Measurements from ENCODE around the gene CACNA2D1. TPM values are rescaled to one million over a fixed set of nuclear protein-coding genes. Genes with fewer than 3 reads are reported as not detected.

CACNA2D1 gene
- total RNA-seq, 1 experiment from 2014 or later, result 0.27 TPM

GRCh38 chr7:82173400-82174021, 270.1 kb downstream of the CACNA2D1 start:
- H3K4me2 ChIP-seq (ENCODE audit: low read length), result no peak overlapping the region
- no peak overlapping the region for H3K4me3 ChIP-seq (replicated peaks in 1 of 2; ENCODE audit: low read depth in 1 of 2, low read length in 2 of 2)
- no peaks in the 10 kb centered on the region for H4K20me1 ChIP-seq (ENCODE audit: insufficient read depth)
- ATAC-seq, result no peak
- no peaks in the 10 kb centered on the region for H3K36me3 ChIP-seq (ENCODE audit: control insufficient read depth in 1 of 2, insufficient read depth in 2 of 2, low read length in 2 of 2)
- no peaks in the 10 kb centered on the region for H3K9me2 ChIP-seq (ENCODE audit: insufficient read depth)
- RAD21 ChIA-PET (ENCODE audit: low non-redundant PET in 1 of 2, low total read pairs in 2 of 2, uncharacterized antibody in 2 of 2, unreplicated experiment in 2 of 2), result no interaction called here
- H3K79me2 ChIP-seq (ENCODE audit: insufficient read depth, low read length), result no peaks in the 10 kb centered on the region
- no peak overlapping the region for H2AFZ ChIP-seq (ENCODE audit: low read depth, low read length, poor library complexity, severe bottlenecking)
- TF ChIP-seq CTCF (IDR thresholded peaks at IDR 0.05 in 2 of 3, conservative IDR thresholded peaks at IDR 0.05 in 1 of 3; ENCODE audit: borderline replicate concordance in 1 of 3, insufficient read depth in 1 of 3, low read depth in 2 of 3, low read length in 2 of 3) (no peak), POLR2AphosphoS5 (IDR thresholded peaks at IDR 0.05; ENCODE audit: low read depth, low read length) (no peak), RAD21 (IDR thresholded peaks at IDR 0.05; ENCODE audit: low read depth) (peak; percentile 7; the same call in 1 of the 2 replicates), ATF3 (IDR thresholded peaks at IDR 0.05) (no peak), SIN3A (IDR thresholded peaks at IDR 0.05; ENCODE audit: low read depth) (no peak)
- POLR2A ChIA-PET, result no interaction called here
- no peaks in the 10 kb centered on the region for H3K27me3 ChIP-seq (ENCODE audit: insufficient read depth, low read length)
- CTCF ChIA-PET, result no interaction called here
- no peak for DNase-seq (ENCODE audit: low read depth, low spot score)
- no TSS peak for BruUV-seq (replicated peaks)
- H3K27ac ChIP-seq (ENCODE audit: low read depth, low read length), result no peak overlapping the region
- H3K9ac ChIP-seq (ENCODE audit: low read length), result no peak overlapping the region
- no peaks in the 10 kb centered on the region for H3K4me1 ChIP-seq (ENCODE audit: control insufficient read depth in 1 of 2, insufficient read depth in 2 of 2, low read length in 2 of 2)
- intact Hi-C loops (cut with micrococcal nuclease), result loop anchor here (5.0 kb wide), 1 partner anchor 554 kb away; no protein-coding TSS in a partner anchor
- no peaks in the 10 kb centered on the region for H3K9me3 ChIP-seq (ENCODE audit: control insufficient read depth in 1 of 2, insufficient read depth in 1 of 2, low read depth in 1 of 2, low read length in 2 of 2)

GRCh38 chr7:82172881-82173280, 270.7 kb downstream of the CACNA2D1 start:
- Histone ChIP-seq H3K36me3 (ENCODE audit: control insufficient read depth in 1 of 2, insufficient read depth in 2 of 2, low read length in 2 of 2) (no peaks in the 10 kb centered on the region), H3K4me2 (ENCODE audit: low read length) (no peak overlapping the region), H3K27me3 (ENCODE audit: insufficient read depth, low read length) (no peaks in the 10 kb centered on the region), H4K20me1 (ENCODE audit: insufficient read depth) (no peaks in the 10 kb centered on the region), H3K4me3 (replicated peaks in 1 of 2; ENCODE audit: low read depth in 1 of 2, low read length in 2 of 2) (no peak overlapping the region), H3K9ac (ENCODE audit: low read length) (no peak overlapping the region), H3K79me2 (ENCODE audit: insufficient read depth, low read length) (no peaks in the 10 kb centered on the region), H3K4me1 (ENCODE audit: control insufficient read depth in 1 of 2, insufficient read depth in 2 of 2, low read length in 2 of 2) (no peaks in the 10 kb centered on the region), H3K9me3 (ENCODE audit: control insufficient read depth in 1 of 2, insufficient read depth in 1 of 2, low read depth in 1 of 2, low read length in 2 of 2) (no peaks in the 10 kb centered on the region), H2AFZ (ENCODE audit: low read depth, low read length, poor library complexity, severe bottlenecking) (no peak overlapping the region), H3K27ac (ENCODE audit: low read depth, low read length) (no peak overlapping the region), H3K9me2 (ENCODE audit: insufficient read depth) (no peaks in the 10 kb centered on the region)
- no TSS peak for BruUV-seq (replicated peaks)
- intact Hi-C loops (cut with micrococcal nuclease), result loop anchor here (5.0 kb wide), 1 partner anchor 554 kb away; no protein-coding TSS in a partner anchor
- CTCF ChIA-PET, result no interaction called here
- DNase-seq (ENCODE audit: low read depth, low spot score), result no peak
- POLR2A ChIA-PET, result no interaction called here
- ATAC-seq, result no peak
- RAD21 ChIA-PET (ENCODE audit: low non-redundant PET in 1 of 2, low total read pairs in 2 of 2, uncharacterized antibody in 2 of 2, unreplicated experiment in 2 of 2), result no interaction called here
- TF ChIP-seq MAX (IDR thresholded peaks at IDR 0.05), result no peak
- no peak for TF ChIP-seq CTCF (IDR thresholded peaks at IDR 0.05 in 2 of 3, conservative IDR thresholded peaks at IDR 0.05 in 1 of 3; ENCODE audit: borderline replicate concordance in 1 of 3, insufficient read depth in 1 of 3, low read depth in 2 of 3, low read length in 2 of 3)
- TF ChIP-seq ZNF274 (IDR thresholded peaks at IDR 0.05; ENCODE audit: low read depth, low read length), result no peak
- no peak for TF ChIP-seq ZFX (IDR thresholded peaks at IDR 0.05)
- no peak for TF ChIP-seq ZBTB33 (IDR thresholded peaks at IDR 0.05; ENCODE audit: extremely low read depth, insufficient replicate concordance, low read length)
- TF ChIP-seq CEBPB (IDR thresholded peaks at IDR 0.05; ENCODE audit: low read depth), result no peak
- TF ChIP-seq SRF (IDR thresholded peaks at IDR 0.05; ENCODE audit: low read depth), result no peak
- TF ChIP-seq ATF3 (IDR thresholded peaks at IDR 0.05), result no peak
- TF ChIP-seq SIN3A (IDR thresholded peaks at IDR 0.05; ENCODE audit: low read depth), result no peak

All from HCT116 (cell line).